CD4-positive, CD25-positive, alpha-beta regulatory T cell (primary cell): ENCODE results near the gene PDE6B. TPM values are rescaled to one million over a fixed set of nuclear protein-coding genes. Genes with fewer than 3 reads are reported as not detected.
A peak's percentile ranks its signal among the peaks of the same experiment; 100 is the strongest.

ENCODE experiments used
- ATAC-seq, 2 donors: fragments of 150-1000 bp; cut with Tn5 transposase; one replicate each; pipeline ENCODE4 v1.10.0; 2021; ENCODE audit warnings: low read depth in 2 of 2, moderate number of reproducible peaks in 2 of 2, moderate library complexity in 1 of 2
- DNase-seq, 3 donors: peaks; one replicate each; pipeline versions ENCODE4 v3.0.0 to v3.0.0-alpha.2; 2012 to 2022; ENCODE audit warnings: mixed read lengths in 1 of 3
- H3K27ac ChIP-seq: one replicate; pipeline ENCODE4 v1.7.0; 2013; ENCODE audit warnings: mild to moderate bottlenecking, low read length; ENCODE audit not compliant: insufficient read depth, poor library complexity, severe bottlenecking
- H3K27me3 ChIP-seq: one replicate; pipeline ENCODE4 v1.7.0; 2013; ENCODE audit warnings: low read length; ENCODE audit not compliant: control insufficient read depth, insufficient read depth
- H3K36me3 ChIP-seq: one replicate; pipeline ENCODE4 v1.7.0; 2013; ENCODE audit warnings: mild to moderate bottlenecking, low read length, moderate library complexity; ENCODE audit not compliant: control insufficient read depth, insufficient read depth
- H3K4me1 ChIP-seq: 2 replicates; pipeline ENCODE4 v1.7.0; 2013; ENCODE audit warnings: mild to moderate bottlenecking, low read length; ENCODE audit not compliant: insufficient read depth, control insufficient read depth, poor library complexity, severe bottlenecking
- H3K4me3 ChIP-seq: one replicate; pipeline ENCODE4 v1.7.0; 2013; ENCODE audit warnings: low read depth, mild to moderate bottlenecking, low read length, moderate library complexity
- H3K9me3 ChIP-seq, 2 experiments: 1 replicate in 1 of 2; 2 replicates in 1 of 2; pipeline ENCODE4 v1.7.0; 2013; ENCODE audit warnings: low read length in 2 of 2, mild to moderate bottlenecking in 1 of 2, moderate library complexity in 1 of 2; ENCODE audit not compliant: control insufficient read depth in 2 of 2
- H3K27ac Mint-ChIP-seq, 3 donors: one replicate each; pipeline ENCODE4 v1.8.0; 2020 to 2022; ENCODE audit warnings: mild to moderate bottlenecking in 3 of 3, mixed read lengths in 3 of 3, moderate library complexity in 2 of 3
- H3K27me3 Mint-ChIP-seq: one replicate; pipeline ENCODE4 v1.8.0; 2022; ENCODE audit warnings: mild to moderate bottlenecking, mixed read lengths
- H3K36me3 Mint-ChIP-seq: one replicate; pipeline ENCODE4 v1.8.0; 2020; ENCODE audit warnings: mixed read lengths
- H3K4me1 Mint-ChIP-seq, 4 donors: one replicate each; pipeline ENCODE4 v1.8.0; 2020 to 2022; ENCODE audit warnings: mixed read lengths in 4 of 4, mild to moderate bottlenecking in 1 of 4
- H3K4me3 Mint-ChIP-seq, 4 donors: one replicate each; pipeline ENCODE4 v1.8.0; 2020 to 2022; ENCODE audit warnings: mild to moderate bottlenecking in 4 of 4, mixed read lengths in 4 of 4, moderate library complexity in 3 of 4
- H3K9me3 Mint-ChIP-seq, 7 donors: one replicate each; pipeline ENCODE4 v1.8.0; 2020 to 2022; ENCODE audit warnings: mixed read lengths in 7 of 7, mild to moderate bottlenecking in 3 of 7, moderate library complexity in 2 of 7
- polyA plus RNA-seq, 4 donors: library from polyadenylated mRNA; unstranded; fragments of 300-500 nt; fragmentation: Illumina TruSeq; gene quantifications; one replicate each; pipeline ENCODE4 v1.2.3, GENCODE V29; 2021
- total RNA-seq: library from RNA; stranded (reverse); gene quantifications from one replicate; pipeline ENCODE4 v1.2.3, GENCODE V29; 2022

Gene PDE6B
- total and polyA plus RNA-seq, 5 donors from 2014 or later = 12.3 to 19.8 (median 13.8) TPM

- Mint-ChIP-seq H3K9me3 (no peaks in the 10 kb centered on the region), H3K27ac (peak overlapping the region in 1 of 3 donors; percentile 67), H3K4me1 (peaks cover 0 to 16% (median 1%) of the 10 kb centered on the region in 4 donors), H3K36me3 (no peaks in the 10 kb centered on the region), H3K4me3 (peak overlapping the region; percentile 35 to 61 (median 45)), H3K27me3 (peaks cover 6% of the 10 kb centered on the region)
- ATAC-seq (no peak), DNase-seq (no peak)
- H3K4me1 ChIP-seq = peaks cover 13% of the 10 kb centered on the region
- no peaks in the 10 kb centered on the region for H3K9me3 ChIP-seq
- no peak overlapping the region for H3K4me3 ChIP-seq
- no peaks in the 10 kb centered on the region for H3K27me3 ChIP-seq
- no peaks in the 10 kb centered on the region for H3K36me3 ChIP-seq
- no peak overlapping the region for H3K27ac ChIP-seq
Measured at GRCh38 chr4:682490-683172, 57.3 kb downstream of the PDE6B start.

- peaks cover 13% of the 10 kb centered on the region for H3K4me1 ChIP-seq
- Mint-ChIP-seq H3K36me3 (no peaks in the 10 kb centered on the region), H3K27me3 (no peaks in the 10 kb centered on the region), H3K4me3 (peak overlapping the region in 1 of 4 donors; percentile 51), H3K4me1 (peaks cover 0 to 18% (median 2%) of the 10 kb centered on the region in 4 donors), H3K9me3 (no peaks in the 10 kb centered on the region), H3K27ac (no peak overlapping the region)
- no peaks in the 10 kb centered on the region for H3K36me3 ChIP-seq
- ATAC-seq (no peak), DNase-seq (no peak)
- no peak overlapping the region for H3K4me3 ChIP-seq
- H3K9me3 ChIP-seq = no peaks in the 10 kb centered on the region
- no peak overlapping the region for H3K27ac ChIP-seq
- H3K27me3 ChIP-seq = no peaks in the 10 kb centered on the region
Measured at GRCh38 chr4:683247-683897, 58.0 kb downstream of the PDE6B start.

- Mint-ChIP-seq H3K4me3 (no peak overlapping the region), H3K36me3 (no peaks in the 10 kb centered on the region), H3K27me3 (no peaks in the 10 kb centered on the region), H3K9me3 (no peaks in the 10 kb centered on the region), H3K4me1 (peaks cover 0 to 18% (median 2%) of the 10 kb centered on the region in 4 donors), H3K27ac (no peak overlapping the region)
- no peak for ATAC-seq
- no peak overlapping the region for H3K4me3 ChIP-seq
- H3K9me3 ChIP-seq = no peaks in the 10 kb centered on the region
- H3K36me3 ChIP-seq = no peaks in the 10 kb centered on the region
- H3K27me3 ChIP-seq = no peaks in the 10 kb centered on the region
- H3K27ac ChIP-seq = no peak overlapping the region
- no peak for DNase-seq
- H3K4me1 ChIP-seq = peaks cover 18% of the 10 kb centered on the region
Measured at GRCh38 chr4:683982-684622, 58.7 kb downstream of the PDE6B start.

GRCh38 chr4:684623-685327 is 59.4 kb downstream of the PDE6B start:
- Mint-ChIP-seq H3K27me3 (no peaks in the 10 kb centered on the region), H3K36me3 (no peaks in the 10 kb centered on the region), H3K4me3 (peak overlapping the region in 1 of 4 donors; percentile 3), H3K9me3 (no peaks in the 10 kb centered on the region), H3K27ac (peak overlapping the region in 2 of 3 donors; percentile 47 to 64), H3K4me1 (peaks cover 0 to 18% (median 2%) of the 10 kb centered on the region in 4 donors)
- Histone ChIP-seq H3K36me3 (no peaks in the 10 kb centered on the region), H3K27ac (no peak overlapping the region), H3K9me3 (no peaks in the 10 kb centered on the region), H3K27me3 (no peaks in the 10 kb centered on the region), H3K4me3 (no peak overlapping the region), H3K4me1 (peaks cover 21% of the 10 kb centered on the region)
- DNase-seq (peak in 1 of 3 donors; percentile 0), ATAC-seq (no peak)

- H3K36me3 ChIP-seq = no peaks in the 10 kb centered on the region
- peaks cover 0 to 10% (median 2%) of the 10 kb centered on the region in 4 donors for H3K4me1 Mint-ChIP-seq
- H3K27me3 ChIP-seq = no peaks in the 10 kb centered on the region
- no peaks in the 10 kb centered on the region for H3K9me3 ChIP-seq
- DNase-seq (no peak), ATAC-seq (no peak)
- H3K27ac ChIP-seq = no peak overlapping the region
- peaks cover 12% of the 10 kb centered on the region for H3K4me1 ChIP-seq
- no peak overlapping the region for H3K4me3 Mint-ChIP-seq
- no peak overlapping the region for H3K4me3 ChIP-seq
- no peaks in the 10 kb centered on the region for H3K27me3 Mint-ChIP-seq
- H3K9me3 Mint-ChIP-seq = no peaks in the 10 kb centered on the region
- no peaks in the 10 kb centered on the region for H3K36me3 Mint-ChIP-seq
- H3K27ac Mint-ChIP-seq = peak overlapping the region in 1 of 3 donors; percentile 47
Measured at GRCh38 chr4:685679-686412, 60.5 kb downstream of the PDE6B start.

GRCh38 chr4:686413-687040 is 61.2 kb downstream of the PDE6B start:
- H3K9me3 Mint-ChIP-seq = no peaks in the 10 kb centered on the region

More at GRCh38 chr4:686413-687040, 61.2 kb downstream of the PDE6B start:
- no peak for ATAC-seq
- DNase-seq = no peak
- H3K27ac Mint-ChIP-seq = no peak overlapping the region
- no peaks in the 10 kb centered on the region for H3K9me3 ChIP-seq
- peaks cover 8% of the 10 kb centered on the region for H3K4me1 ChIP-seq
- no peak overlapping the region for H3K4me3 ChIP-seq
- H3K27ac ChIP-seq = no peak overlapping the region
- H3K27me3 ChIP-seq = no peaks in the 10 kb centered on the region
- H3K36me3 Mint-ChIP-seq = no peaks in the 10 kb centered on the region
- no peaks in the 10 kb centered on the region for H3K27me3 Mint-ChIP-seq
- H3K4me1 Mint-ChIP-seq = peaks cover 0 to 9% (median 2%) of the 10 kb centered on the region in 4 donors
- no peaks in the 10 kb centered on the region for H3K36me3 ChIP-seq
- no peak overlapping the region for H3K4me3 Mint-ChIP-seq
